A549 treated with Mapracorat at 1 μM for 4 hours (cell line): ENCODE data around the gene MAPK7. TPM values are rescaled to one million over a fixed set of nuclear protein-coding genes. Genes with fewer than 3 reads are reported as not detected.

Source experiments
- total RNA-seq: library from RNA; stranded (reverse); fragments of 200-300 nt; extraction: Qiagen RNA extraction; gene quantifications from 5 replicates; pipeline ENCODE4 v1.2.3, GENCODE V29; 2022

Gene MAPK7
- total RNA-seq, result 23.2 to 28.2 TPM (median 25.4 TPM) in 5 replicates

GRCh38 chr17:19378416-19379360 lies at the start of gene MAPK7:
Gene MAPK7 (plus strand): TSS chr17:19378498. CDS start chr17:19378901, 403 bp downstream.

GRCh38 chr17:19362277-19363113 lies 15.8 kb upstream of the MAPK7 start, which contains the start of gene B9D1:
Gene B9D1 (minus strand): TSS chr17:19362723. CDS start chr17:19362569, 154 bp downstream.

GRCh38 chr17:19386974-19387920 lies 8.9 kb downstream of the MAPK7 start, which contains the start of gene MFAP4:
Gene MFAP4 (minus strand): TSS chr17:19387190. CDS start chr17:19387155, 35 bp downstream.

GRCh38 chr17:19410875-19411620 lies 32.8 kb downstream of the MAPK7 start, which contains the start of gene RNF112:
Gene RNF112 (plus strand): TSS chr17:19411232. CDS start chr17:19411409, 177 bp downstream.

Other genes with a start within 250 kb of the MAPK7 start
- gene EPN2, start 141.1 kb upstream of the MAPK7 start, total RNA-seq, result 43.8 to 59.4 TPM (median 54.5 TPM) in 5 replicates
- 46.5 to 49.8 TPM (median 48.7 TPM) in 5 replicates for gene B9D1, start 15.8 kb upstream of the MAPK7 start, total RNA-seq
- 0.08 to 0.13 TPM (median 0.09 TPM) in 3 of 5 replicates, not detected in the others for gene MFAP4, start 8.7 kb downstream of the MAPK7 start, total RNA-seq
- gene RNF112, start 32.7 kb downstream of the MAPK7 start, total RNA-seq, result 0.57 to 1.4 TPM (median 0.92 TPM) in 5 replicates
- 20.8 to 22.9 TPM (median 22.3 TPM) in 5 replicates for gene SLC47A1, start 155.4 kb downstream of the MAPK7 start, total RNA-seq